A673 (cell line): ENCODE measurements around the gene NEMP2. TPM values are rescaled to one million over a fixed set of nuclear protein-coding genes. Genes with fewer than 3 reads are reported as not detected.

Source experiments
- BruUV-seq: library from RNA; stranded (reverse); fragments of 400-500 nt; replicated peaks from 2 replicates; lab custom pipeline; 2021; lab: Mats Ljungman, UMichigan
- CTCF ChIA-PET: fragments of 300-600 bp; sonication (Branson Sonifier 250); formaldehyde crosslinking; loops from one replicate; lab custom pipeline; 2022; ENCODE audit warnings: antibody characterized with exemption; lab: Charles Lee
- POLR2A ChIA-PET: fragments of 300-600 bp; sonication (Branson Sonifier 250); formaldehyde crosslinking; loops from one replicate; lab custom pipeline; 2022; ENCODE audit warnings: antibody characterized with exemption; ENCODE audit not compliant: low non-redundant PET; lab: Charles Lee
- DNase-seq: peaks from one replicate; pipeline ENCODE4 v3.0.0-alpha.2; 2015; ENCODE audit warnings: low spot score
- H3K27ac ChIP-seq: fragments of 200-600 bp; sonication (generic); 2 replicates; pipeline ENCODE4 v1.5.1; 2016; ENCODE audit warnings: mixed run types, low read depth, mild to moderate bottlenecking, mixed read lengths, antibody characterized with exemption, low read length; ENCODE audit not compliant: poor library complexity, severe bottlenecking
- H3K27me3 ChIP-seq: fragments of 200-600 bp; sonication (generic); replicated peaks from 2 replicates; pipeline ENCODE4 v1.6.1; 2017; ENCODE audit warnings: mixed run types, low read depth, mild to moderate bottlenecking, mixed read lengths, antibody characterized with exemption, low read length; ENCODE audit not compliant: insufficient read depth, poor library complexity
- H3K36me3 ChIP-seq: fragments of 200-600 bp; sonication (generic); 2 replicates; pipeline ENCODE4 v1.6.1; 2016; ENCODE audit warnings: mixed run types, mild to moderate bottlenecking, mixed read lengths, antibody characterized with exemption, low read length; ENCODE audit not compliant: insufficient read depth, poor library complexity, severe bottlenecking
- H3K4me1 ChIP-seq: fragments of 200-600 bp; sonication (generic); 2 replicates; pipeline ENCODE4 v1.6.1; 2017; ENCODE audit warnings: mixed run types, mild to moderate bottlenecking, mixed read lengths, antibody characterized with exemption, low read length; ENCODE audit not compliant: insufficient read depth, poor library complexity, severe bottlenecking
- H3K4me3 ChIP-seq: fragments of 200-600 bp; sonication (generic); 2 replicates; pipeline ENCODE4 v1.5.1; 2016; ENCODE audit warnings: low read depth, mixed run types, mild to moderate bottlenecking, mixed read lengths, low read length; ENCODE audit not compliant: poor library complexity, severe bottlenecking
- H3K9me3 ChIP-seq: fragments of 200-600 bp; sonication (generic); 2 replicates; pipeline ENCODE4 v1.6.1; 2016; ENCODE audit warnings: mixed run types, low read depth, mild to moderate bottlenecking, mixed read lengths, antibody characterized with exemption, low read length; ENCODE audit not compliant: poor library complexity, severe bottlenecking
- EZH2 ChIP-seq: fragments of 200-600 bp; sonication (generic); IDR thresholded peaks from 2 replicates; pipeline ENCODE4 v1.6.1; 2017; ENCODE audit warnings: borderline replicate concordance, low read depth, mild to moderate bottlenecking, mixed read lengths, antibody characterized with exemption, low read length; ENCODE audit not compliant: poor library complexity, severe bottlenecking
- intact Hi-C: fragments of 100-400 bp; cut with micrococcal nuclease; formaldehyde crosslinking; loops from one replicate; pipeline ENCODE4 v1.10.0; 2022; ENCODE audit not compliant: unreplicated experiment
- total RNA-seq: library from RNA; stranded (reverse); gene quantifications from 2 replicates; pipeline ENCODE4 v1.2.3, GENCODE V29; 2021
- TF ChIP-seq, protein P1 (sequence below): fragments of 300-800, 200-600 bp; sonication (generic); conservative IDR thresholded peaks from 2 replicates; pipeline ENCODE4 v1.5.1; 2017; ENCODE audit warnings: low read depth, mild to moderate bottlenecking, antibody characterized with exemption, low read length, moderate library complexity, mixed read lengths

The NEMP2 gene
- total RNA-seq, 1 experiment from 2014 or later, result 12.6 TPM

DNA sequence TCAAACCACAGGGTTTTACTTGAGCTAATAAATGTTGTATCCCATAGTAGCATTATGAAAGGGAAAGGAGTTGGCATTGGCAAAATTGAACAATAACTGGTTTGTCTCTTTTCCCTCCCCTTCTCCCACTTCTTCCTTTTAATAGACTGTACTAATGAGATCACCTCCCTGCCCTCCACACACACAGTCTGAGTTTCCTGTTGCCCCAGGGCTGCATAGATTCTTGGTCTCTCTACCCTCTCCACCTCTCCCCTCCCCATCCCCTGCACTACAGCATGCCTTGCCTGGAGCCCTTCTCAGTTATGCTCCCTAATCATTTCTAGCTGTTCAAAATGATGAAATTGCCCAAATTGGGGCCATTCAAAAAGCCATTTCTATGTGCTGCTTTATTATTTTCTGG lies 37.2 kb upstream of the NEMP2 start:
- Histone ChIP-seq H3K9me3 (peaks cover 6% of the 10 kb centered on the region), H3K27ac (no peak overlapping the region), H3K36me3 (no peaks in the 10 kb centered on the region), H3K27me3 (no peaks in the 10 kb centered on the region), H3K4me1 (no peaks in the 10 kb centered on the region), H3K4me3 (no peak overlapping the region)
- intact Hi-C loops, result no loop called here
- no peak for TF ChIP-seq EZH2
- TF ChIP-seq, protein P1, sequence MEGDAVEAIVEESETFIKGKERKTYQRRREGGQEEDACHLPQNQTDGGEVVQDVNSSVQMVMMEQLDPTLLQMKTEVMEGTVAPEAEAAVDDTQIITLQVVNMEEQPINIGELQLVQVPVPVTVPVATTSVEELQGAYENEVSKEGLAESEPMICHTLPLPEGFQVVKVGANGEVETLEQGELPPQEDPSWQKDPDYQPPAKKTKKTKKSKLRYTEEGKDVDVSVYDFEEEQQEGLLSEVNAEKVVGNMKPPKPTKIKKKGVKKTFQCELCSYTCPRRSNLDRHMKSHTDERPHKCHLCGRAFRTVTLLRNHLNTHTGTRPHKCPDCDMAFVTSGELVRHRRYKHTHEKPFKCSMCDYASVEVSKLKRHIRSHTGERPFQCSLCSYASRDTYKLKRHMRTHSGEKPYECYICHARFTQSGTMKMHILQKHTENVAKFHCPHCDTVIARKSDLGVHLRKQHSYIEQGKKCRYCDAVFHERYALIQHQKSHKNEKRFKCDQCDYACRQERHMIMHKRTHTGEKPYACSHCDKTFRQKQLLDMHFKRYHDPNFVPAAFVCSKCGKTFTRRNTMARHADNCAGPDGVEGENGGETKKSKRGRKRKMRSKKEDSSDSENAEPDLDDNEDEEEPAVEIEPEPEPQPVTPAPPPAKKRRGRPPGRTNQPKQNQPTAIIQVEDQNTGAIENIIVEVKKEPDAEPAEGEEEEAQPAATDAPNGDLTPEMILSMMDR, result no peak
- BruUV-seq, result no TSS peak
- ChIA-PET CTCF (no interaction called here), POLR2A (interaction anchor here (0.6 kb wide), 1 partner anchor 148 kb away, joined by 5 read pairs; no protein-coding TSS in a partner anchor)
- peak; percentile 28 for DNase-seq

DNA sequence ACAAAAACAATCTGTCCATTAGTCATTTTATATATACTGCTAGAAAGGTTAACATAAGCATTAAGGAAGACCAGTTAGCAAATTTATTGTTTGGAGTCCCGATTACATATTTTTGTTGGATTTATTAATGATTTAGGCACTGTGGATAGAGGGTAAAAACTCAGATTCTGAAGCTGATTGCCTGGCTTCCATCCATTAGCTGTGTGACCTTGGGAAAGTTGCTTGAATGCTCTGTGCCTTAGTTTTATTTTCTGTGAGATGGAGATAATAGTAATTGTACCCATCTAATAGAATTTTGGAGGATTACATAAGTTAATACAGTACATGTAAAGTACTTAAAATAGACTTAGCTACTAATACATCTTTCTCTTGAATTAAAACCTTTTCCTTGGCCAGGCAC lies 36.3 kb upstream of the NEMP2 start:
- BruUV-seq, result no TSS peak
- no peak overlapping the region for H3K27ac ChIP-seq
- ChIA-PET CTCF (no interaction called here), POLR2A (no interaction called here)
- no peaks in the 10 kb centered on the region for H3K4me1 ChIP-seq
- H3K27me3 ChIP-seq, result no peaks in the 10 kb centered on the region
- intact Hi-C loops, result no loop called here
- TF ChIP-seq, protein P1, result no peak
- TF ChIP-seq EZH2, result no peak
- DNase-seq, result no peak
- no peak overlapping the region for H3K4me3 ChIP-seq
- peaks cover 8% of the 10 kb centered on the region for H3K9me3 ChIP-seq
- no peaks in the 10 kb centered on the region for H3K36me3 ChIP-seq

DNA sequence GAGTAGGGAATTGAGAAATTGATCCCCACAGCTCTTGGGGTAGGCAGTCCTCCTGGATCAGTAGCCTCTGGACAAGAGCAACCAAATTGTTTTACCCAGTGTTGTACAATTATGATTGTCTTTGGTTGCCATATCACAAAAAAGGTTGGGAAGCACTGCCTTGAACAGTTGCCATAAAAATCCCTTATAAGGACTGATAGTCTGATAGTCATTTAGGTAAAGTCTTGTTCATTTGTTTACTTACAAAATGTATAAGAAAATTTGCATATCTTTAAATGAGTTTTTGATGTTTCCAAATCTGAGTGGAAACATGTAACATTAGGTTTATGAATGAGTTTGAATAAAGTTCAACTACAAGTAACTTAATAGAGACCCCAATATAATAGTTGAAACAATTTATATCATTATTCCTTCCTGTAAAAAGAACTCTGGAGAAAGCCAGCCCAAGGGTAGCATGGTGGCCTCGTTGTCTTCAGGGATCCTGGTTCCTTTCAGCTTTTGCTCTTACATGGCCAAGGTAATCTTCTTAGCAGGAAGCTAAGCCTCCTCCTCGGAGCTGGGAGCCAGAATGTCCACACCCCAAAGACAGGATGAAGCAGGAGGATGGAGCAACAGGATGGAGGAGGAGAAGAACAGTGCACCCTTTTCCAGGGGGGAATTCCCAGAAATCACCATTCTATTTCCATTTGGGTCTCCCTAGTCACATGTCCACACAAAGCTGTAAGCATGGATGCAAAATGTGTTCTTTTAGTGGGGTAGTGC lies 35.7 kb upstream of the NEMP2 start:
- POLR2A ChIA-PET, result no interaction called here
- no peak for DNase-seq
- Histone ChIP-seq H3K36me3 (no peaks in the 10 kb centered on the region), H3K9me3 (peaks cover 8% of the 10 kb centered on the region), H3K27ac (no peak overlapping the region), H3K4me3 (no peak overlapping the region), H3K27me3 (no peaks in the 10 kb centered on the region), H3K4me1 (no peaks in the 10 kb centered on the region)
- CTCF ChIA-PET, result no interaction called here
- BruUV-seq, result no TSS peak
- TF ChIP-seq, protein P1, result no peak
- TF ChIP-seq EZH2, result no peak
- intact Hi-C loops, result no loop called here
